H54 (cell line): Measurements from ENCODE around the gene NEK2.

Experiments used
- DNase-seq: peaks from one replicate; pipeline ENCODE4 v3.0.0; 2011; ENCODE audit warnings: low spot score, mixed read lengths; ENCODE audit not compliant: insufficient read length
- FAIRE-seq: peaks from 3 replicates; lab custom pipeline; 2011; peaks lifted over from hg19 to GRCh38; lab: Jason Lieb, UNC
- POLR2A ChIP-seq: IDR thresholded peaks from 2 replicates; pipeline ENCODE4 v1.6.1; 2011; ENCODE audit warnings: low read depth, mild to moderate bottlenecking, low read length

NEK2 gene

GRCh38 chr1:211625040-211625439 is 50.4 kb downstream of the NEK2 start:
- FAIRE-seq (no peak), DNase-seq (no peak)
- TF ChIP-seq POLR2A: no peak

DNA sequence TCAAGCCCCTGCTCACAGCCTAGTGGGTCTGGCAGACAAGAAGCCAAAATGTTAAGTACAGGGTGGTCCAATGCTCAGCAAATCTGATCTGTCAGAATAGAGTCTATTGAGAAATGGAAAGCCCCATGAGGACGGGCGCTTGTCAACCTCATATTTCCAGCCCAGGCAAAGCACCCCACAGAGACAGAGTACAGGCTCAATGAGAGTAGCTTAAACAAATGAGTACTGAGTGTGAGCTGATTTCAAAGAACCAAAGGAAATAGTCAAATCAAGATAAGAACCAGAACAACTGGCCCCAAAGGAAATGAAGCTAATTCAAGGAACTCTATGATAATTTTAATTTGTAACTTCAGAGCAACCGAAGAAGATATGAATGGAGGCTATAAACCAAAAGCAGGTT is 51.9 kb downstream of the NEK2 start:
- no peak for TF ChIP-seq POLR2A
- FAIRE-seq: no peak
- DNase-seq: no peak

DNA sequence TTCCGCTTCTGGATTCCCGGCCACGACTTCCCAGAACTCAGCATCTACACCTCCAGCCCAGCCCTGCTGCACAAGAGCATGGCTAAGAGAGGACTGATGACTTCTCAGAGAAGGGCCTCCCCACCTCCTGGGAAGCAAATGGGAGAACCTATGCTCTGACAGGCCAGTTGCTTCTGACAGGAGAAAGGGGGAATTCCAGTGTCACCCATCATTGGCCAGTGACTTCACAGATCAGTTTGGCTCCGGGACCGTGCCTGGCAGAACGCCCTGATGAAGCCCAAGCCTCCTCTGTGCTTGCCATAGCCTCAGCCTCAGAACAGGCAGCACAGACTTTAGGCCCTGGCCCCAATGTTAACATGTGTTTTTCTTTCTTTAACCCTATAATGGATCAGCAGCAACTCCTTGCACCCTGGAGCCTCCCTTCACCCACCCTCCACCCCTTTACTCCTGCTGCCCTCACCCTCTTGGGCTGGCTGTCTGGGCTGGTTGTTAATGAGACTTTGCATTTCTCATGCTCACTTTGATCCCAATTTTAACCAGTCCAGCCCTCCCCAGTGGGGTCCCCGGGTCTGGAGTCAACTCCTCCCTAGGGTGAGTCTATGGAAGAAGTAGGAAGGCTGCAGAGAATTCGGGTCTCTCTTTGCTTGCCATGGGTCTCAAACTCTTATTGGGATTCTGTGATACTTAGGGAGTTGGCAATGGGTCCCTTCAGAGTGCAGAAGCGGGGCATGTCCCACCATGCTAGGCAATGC is 53.8 kb downstream of the NEK2 start:
- FAIRE-seq (no peak), DNase-seq (no peak)
- TF ChIP-seq POLR2A: no peak

GRCh38 chr1:211620097-211620496 is 55.3 kb downstream of the NEK2 start:
- DNase-seq (no peak), FAIRE-seq (no peak)
- TF ChIP-seq POLR2A: no peak

GRCh38 chr1:211619033-211619996 is 56.1 kb downstream of the NEK2 start:
- FAIRE-seq (no peak), DNase-seq (no peak)
- TF ChIP-seq POLR2A: no peak

DNA sequence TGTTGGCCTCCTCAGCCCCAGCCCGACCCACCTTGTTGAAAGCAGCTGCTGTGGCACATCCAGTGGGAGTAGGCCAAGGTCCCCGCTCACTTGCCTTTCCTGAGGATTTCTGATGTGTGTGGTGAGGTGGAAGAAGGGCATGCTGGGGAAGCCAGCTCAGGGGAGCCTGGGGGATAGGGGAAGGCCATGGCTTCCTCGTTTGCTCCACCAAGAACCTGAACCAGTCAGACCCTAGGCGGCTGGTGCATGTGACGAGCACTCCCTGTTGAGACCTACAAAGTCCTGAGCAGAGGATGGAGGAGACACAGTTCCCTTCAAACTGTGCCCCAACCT is 58.5 kb downstream of the NEK2 start:
- no peak for DNase-seq
- no peak for FAIRE-seq
- no peak for TF ChIP-seq POLR2A

DNA sequence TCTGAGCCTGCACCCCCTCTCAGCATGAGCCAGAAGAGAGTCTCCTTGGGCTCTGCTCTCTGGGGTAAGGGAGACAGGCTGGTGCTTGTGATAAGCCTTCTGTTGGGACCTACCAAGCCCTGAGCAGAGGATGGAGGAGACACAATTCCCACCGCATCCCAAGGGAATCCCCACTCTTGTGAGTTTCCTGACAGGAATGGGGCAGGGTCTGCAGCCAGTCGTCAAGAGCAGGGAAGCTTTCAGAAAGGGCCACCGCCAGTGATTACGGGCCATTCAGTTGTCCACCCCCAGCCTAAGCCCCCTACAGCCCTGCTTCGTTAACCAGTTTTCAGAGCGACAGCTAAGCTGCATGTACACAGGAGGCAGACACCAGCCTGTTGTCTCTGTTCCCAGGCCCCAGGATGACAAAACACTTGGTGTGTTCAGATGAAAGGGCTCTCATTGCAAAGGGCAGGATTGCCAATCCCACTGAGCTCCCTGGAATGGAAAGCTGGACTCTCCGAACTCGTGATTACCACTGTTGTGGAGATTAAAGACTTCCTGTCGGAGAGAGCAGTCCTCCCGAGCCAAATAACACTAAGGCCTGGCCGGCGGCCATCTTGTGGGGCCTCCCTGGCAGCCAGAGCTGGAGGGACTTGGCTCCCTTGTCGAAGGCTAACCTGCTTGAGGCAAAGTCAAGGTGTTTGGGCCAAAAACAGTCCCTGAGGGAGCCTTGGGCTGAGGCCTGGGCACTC is 59.0 kb downstream of the NEK2 start:
- no peak for FAIRE-seq
- no peak for TF ChIP-seq POLR2A
- DNase-seq: no peak

GRCh38 chr1:211614615-211615014 is 60.8 kb downstream of the NEK2 start:
- no peak for FAIRE-seq

GRCh38 chr1:211613951-211614350 is 61.5 kb downstream of the NEK2 start:
- FAIRE-seq (no peak), DNase-seq (no peak)
- TF ChIP-seq POLR2A: no peak

More at GRCh38 chr1:211614615-211615014, 60.8 kb downstream of the NEK2 start:
- no peak for TF ChIP-seq POLR2A
- no peak for DNase-seq

DNA sequence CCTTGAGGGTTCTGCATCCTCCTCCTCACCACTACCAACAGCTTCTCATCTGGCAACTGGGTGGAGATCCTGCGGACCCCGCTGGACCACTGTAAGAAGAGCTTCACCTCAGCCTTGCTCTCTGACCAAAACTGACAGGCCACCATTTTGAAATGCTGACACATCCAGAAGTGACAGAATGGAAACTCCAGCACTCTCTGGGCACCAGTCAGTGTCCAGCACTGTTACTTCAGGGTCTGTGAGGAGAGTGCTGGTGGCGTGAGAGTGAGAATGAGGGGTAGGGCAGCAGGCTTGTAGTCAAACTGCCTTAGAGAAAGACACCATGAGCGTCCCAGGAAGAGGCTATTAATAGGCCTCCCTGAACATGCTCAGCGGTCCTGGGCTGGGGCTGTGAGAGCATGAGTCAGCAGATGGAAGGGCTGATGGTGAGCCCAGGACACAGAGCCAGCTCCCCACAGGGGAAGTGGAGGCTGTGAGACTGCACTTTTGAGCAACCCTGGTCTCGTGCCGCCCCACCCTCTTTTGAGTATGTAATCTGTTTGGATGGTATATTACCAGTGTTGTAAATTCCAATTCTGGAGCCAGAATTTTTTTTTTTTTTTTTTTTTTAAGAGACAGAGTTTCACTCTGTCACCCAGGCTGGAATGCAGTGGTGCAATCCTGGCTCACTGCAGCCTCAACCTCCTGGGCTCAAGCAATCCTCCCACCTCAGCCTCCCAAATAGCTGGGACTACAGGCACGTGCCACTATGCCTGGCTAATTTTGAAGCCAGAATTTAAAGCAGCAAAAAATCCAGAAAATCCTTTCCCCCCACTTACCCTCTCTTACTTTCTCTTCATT is 62.1 kb downstream of the NEK2 start:
- no peak for FAIRE-seq
- TF ChIP-seq POLR2A: no peak
- peak; percentile 65 for DNase-seq

- DNase-seq (no peak), FAIRE-seq (no peak)
- no peak for TF ChIP-seq POLR2A
These were observed 62.7 kb downstream of the NEK2 start for GRCh38 chr1:211612786-211613107.
